OCI-LY7 (cell line): ENCODE measurements around the gene GYS1.

Source experiments
- CTCF ChIP-seq: fragments of 200-600 bp; sonication (generic); conservative IDR thresholded peaks from 2 replicates; pipeline ENCODE4 v1.5.1; 2014; ENCODE audit warnings: mild to moderate bottlenecking, antibody characterized with exemption, low read length, moderate library complexity, mixed read lengths
- EZH2phosphoT487 ChIP-seq: fragments of 200-600 bp; sonication (generic); IDR thresholded peaks from 2 replicates; pipeline ENCODE4 v1.6.1; 2018; ENCODE audit warnings: low read depth, borderline replicate concordance, mild to moderate bottlenecking, mixed run types, antibody characterized with exemption, low read length, moderate library complexity, mixed read lengths

GRCh38 chr19:48920949-48921348 lies 72.2 kb downstream of the GYS1 start:
- TF ChIP-seq CTCF, result no peak
- TF ChIP-seq EZH2phosphoT487, result no peak
